ENCODE results near the gene AFG3L2. TPM values are rescaled to one million over a fixed set of nuclear protein-coding genes. Genes with fewer than 3 reads are reported as not detected.
A peak's percentile ranks its signal among the peaks of the same experiment; 100 is the strongest.

The AFG3L2 gene
- polyA plus RNA-seq, 6 donors from 2014 or later = 21.8 to 32.6 (median 27.4) TPM

DNA sequence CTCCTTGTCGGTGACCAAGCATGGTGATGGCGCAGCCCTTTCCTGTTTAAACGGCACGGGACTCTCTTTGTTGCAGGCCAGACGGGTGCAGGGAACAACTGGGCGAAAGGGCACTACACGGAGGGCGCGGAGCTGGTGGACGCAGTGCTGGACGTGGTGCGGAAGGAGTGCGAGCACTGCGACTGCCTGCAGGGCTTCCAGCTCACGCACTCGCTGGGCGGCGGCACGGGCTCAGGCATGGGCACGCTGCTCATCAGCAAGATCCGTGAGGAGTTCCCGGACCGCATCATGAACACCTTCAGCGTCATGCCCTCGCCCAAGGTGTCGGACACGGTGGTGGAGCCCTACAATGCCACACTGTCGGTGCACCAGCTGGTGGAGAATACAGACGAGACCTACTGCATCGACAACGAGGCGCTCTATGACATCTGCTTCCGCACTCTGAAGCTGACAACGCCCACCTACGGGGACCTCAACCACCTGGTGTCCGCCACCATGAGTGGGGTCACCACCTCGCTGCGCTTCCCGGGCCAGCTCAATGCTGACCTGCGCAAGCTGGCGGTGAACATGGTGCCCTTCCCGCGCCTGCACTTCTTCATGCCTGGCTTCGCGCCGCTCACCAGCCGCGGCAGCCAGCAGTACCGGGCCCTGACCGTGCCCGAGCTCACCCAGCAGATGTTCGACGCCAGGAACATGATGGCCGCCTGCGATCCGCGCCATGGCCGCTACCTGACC lies 51.9 kb downstream of the AFG3L2 start:
- no peak for ATAC-seq (ENCODE audit: low read depth in 2 of 2)
- peaks cover 7% of the 10 kb centered on the region in 2 donors for H3K36me3 Mint-ChIP-seq

GRCh38 chr18:12321333-12321732 lies 55.7 kb downstream of the AFG3L2 start:
- DNase-seq = no peak
- peak; percentile 54 to 62 for ATAC-seq (ENCODE audit: low read depth in 2 of 2)

More for the DNA sequence above, 51.9 kb downstream of the AFG3L2 start:
- no peaks in the 10 kb centered on the region for H3K27me3 Mint-ChIP-seq
- H3K9me3 Mint-ChIP-seq = no peaks in the 10 kb centered on the region
- H3K4me1 Mint-ChIP-seq = peaks cover 16 to 34% (median 17%) of the 10 kb centered on the region in 3 donors
- no peak overlapping the region for H3K27ac Mint-ChIP-seq
- no peak overlapping the region for H3K4me3 Mint-ChIP-seq
- no peak for DNase-seq

DNA sequence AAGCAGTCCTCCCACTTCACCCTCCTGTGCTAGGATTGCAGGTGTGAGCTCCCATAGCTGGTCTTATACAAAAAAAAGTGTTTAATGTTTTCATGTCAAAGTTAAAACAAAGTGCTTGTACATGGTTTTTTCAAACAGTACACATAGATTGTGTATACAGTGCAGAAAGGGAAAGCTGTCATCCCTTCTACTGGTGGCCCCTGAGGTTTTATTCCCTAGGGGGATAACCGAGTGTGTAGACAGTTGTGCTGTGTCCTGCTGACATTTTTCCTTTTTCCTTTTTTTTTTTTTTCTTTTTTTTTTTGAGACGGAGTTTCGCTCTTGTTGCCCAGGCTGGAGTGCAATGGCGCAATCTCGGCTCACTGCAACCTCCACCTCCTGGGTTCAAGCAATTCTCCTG lies 58.2 kb downstream of the AFG3L2 start:
- no peak for ATAC-seq (ENCODE audit: low read depth in 2 of 2)
- H3K27me3 Mint-ChIP-seq = no peaks in the 10 kb centered on the region
- no peaks in the 10 kb centered on the region for H3K36me3 Mint-ChIP-seq
- DNase-seq = no peak
- peaks cover 40 to 80% (median 48%) of the 10 kb centered on the region in 3 donors for H3K4me1 Mint-ChIP-seq
- peak overlapping the region in 3 of 8 donors; percentile 29 to 82 (median 67) for H3K4me3 Mint-ChIP-seq
- peak overlapping the region in 5 of 6 donors; percentile 6 to 92 (median 76) for H3K27ac Mint-ChIP-seq
- no peaks in the 10 kb centered on the region for H3K9me3 Mint-ChIP-seq

More at GRCh38 chr18:12321333-12321732, 55.7 kb downstream of the AFG3L2 start:
- no peaks in the 10 kb centered on the region for H3K9me3 Mint-ChIP-seq
- peaks cover 29 to 55% (median 30%) of the 10 kb centered on the region in 3 donors for H3K4me1 Mint-ChIP-seq
- peak overlapping the region in 5 of 6 donors; percentile 56 to 86 (median 65) for H3K27ac Mint-ChIP-seq
- no peaks in the 10 kb centered on the region for H3K27me3 Mint-ChIP-seq
- H3K4me3 Mint-ChIP-seq = peak overlapping the region in 3 of 8 donors; percentile 44 to 73 (median 51)
- H3K36me3 Mint-ChIP-seq = no peaks in the 10 kb centered on the region

- H3K27me3 Mint-ChIP-seq = no peaks in the 10 kb centered on the region
- DNase-seq (no peak), ATAC-seq (ENCODE audit: low read depth in 2 of 2) (peak; percentile 15 to 22)
- H3K4me3 Mint-ChIP-seq = peak overlapping the region; percentile 29 to 82 (median 68)
- no peaks in the 10 kb centered on the region for H3K36me3 Mint-ChIP-seq
- H3K4me1 Mint-ChIP-seq = peaks cover 40 to 84% (median 54%) of the 10 kb centered on the region in 3 donors
- H3K9me3 Mint-ChIP-seq = peaks cover 0 to 4% (median 0%) of the 10 kb centered on the region in 7 donors
- peak overlapping the region; percentile 54 to 92 (median 82) for H3K27ac Mint-ChIP-seq
Measured at GRCh38 chr18:12318334-12318697, 58.7 kb downstream of the AFG3L2 start.

DNA sequence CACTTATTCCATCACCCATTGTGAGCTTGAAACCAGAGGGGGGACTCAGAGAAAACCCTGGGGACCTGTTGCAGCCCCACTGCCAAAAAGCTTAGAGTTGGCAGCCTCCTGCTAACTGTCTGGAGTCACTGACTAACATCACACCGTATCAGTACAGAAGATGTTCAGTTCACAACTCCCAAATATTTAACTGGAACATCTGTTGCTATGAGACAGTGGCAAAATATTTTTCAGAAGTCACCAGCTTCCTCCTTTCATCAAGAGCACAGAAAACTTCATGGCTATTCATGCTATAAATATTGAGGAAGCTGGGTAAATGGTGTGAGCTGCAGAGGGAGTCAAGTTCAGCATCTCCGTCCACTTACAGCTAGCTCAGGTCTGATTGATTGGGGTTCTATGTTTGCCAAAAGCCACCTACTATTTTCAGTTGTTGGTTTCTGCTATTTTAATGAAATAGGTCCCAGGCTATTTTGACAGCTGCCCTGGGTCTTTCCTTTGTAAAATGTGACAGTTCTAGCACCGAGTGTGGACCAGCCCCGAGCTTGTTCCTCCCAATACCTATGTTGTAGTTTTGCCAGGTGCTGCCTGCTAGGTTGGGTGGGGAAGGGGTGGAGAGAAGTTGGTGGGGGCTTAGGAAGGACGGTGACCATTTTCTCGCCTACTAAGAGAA lies 59.2 kb downstream of the AFG3L2 start:
- peak overlapping the region; percentile 58 to 95 (median 84) for H3K27ac Mint-ChIP-seq
- H3K4me1 Mint-ChIP-seq = peaks cover 40 to 79% (median 55%) of the 10 kb centered on the region in 3 donors
- peak overlapping the region; percentile 29 to 82 (median 68) for H3K4me3 Mint-ChIP-seq
- no peaks in the 10 kb centered on the region for H3K36me3 Mint-ChIP-seq
- ATAC-seq (ENCODE audit: low read depth in 2 of 2) (peak; percentile 63 to 66), DNase-seq (peak; percentile 51)
- no peaks in the 10 kb centered on the region for H3K27me3 Mint-ChIP-seq
- H3K9me3 Mint-ChIP-seq = peaks cover 0 to 9% (median 0%) of the 10 kb centered on the region in 7 donors

- Mint-ChIP-seq H3K4me1 (peaks cover 33 to 69% (median 49%) of the 10 kb centered on the region in 3 donors), H3K4me3 (peak overlapping the region; percentile 6 to 88 (median 66)), H3K9me3 (peaks cover 0 to 19% (median 6%) of the 10 kb centered on the region in 7 donors), H3K27ac (peak overlapping the region in 5 of 6 donors; percentile 66 to 93 (median 86)), H3K27me3 (no peaks in the 10 kb centered on the region), H3K36me3 (peaks cover 8 to 10% of the 10 kb centered on the region in 2 donors)
- DNase-seq (no peak), ATAC-seq (ENCODE audit: low read depth in 2 of 2) (no peak)
Measured at GRCh38 chr18:12315911-12316310, 61.1 kb downstream of the AFG3L2 start.

- DNase-seq (peak; percentile 38), ATAC-seq (ENCODE audit: low read depth in 2 of 2) (peak; percentile 45 to 61)
- Mint-ChIP-seq H3K27ac (peak overlapping the region in 5 of 6 donors; percentile 66 to 93 (median 86)), H3K4me3 (peak overlapping the region; percentile 6 to 88 (median 66)), H3K27me3 (no peaks in the 10 kb centered on the region), H3K4me1 (peaks cover 29 to 64% (median 45%) of the 10 kb centered on the region in 3 donors), H3K9me3 (peaks cover 0 to 24% (median 6%) of the 10 kb centered on the region in 7 donors), H3K36me3 (peaks cover 8 to 10% of the 10 kb centered on the region in 2 donors)
Measured at GRCh38 chr18:12315490-12315889, 61.5 kb downstream of the AFG3L2 start.

- H3K4me3 Mint-ChIP-seq = peak overlapping the region in 7 of 8 donors; percentile 34 to 77 (median 57)
- peaks cover 28 to 64% (median 45%) of the 10 kb centered on the region in 3 donors for H3K4me1 Mint-ChIP-seq
- H3K27ac Mint-ChIP-seq = peak overlapping the region in 4 of 6 donors; percentile 30 to 89 (median 76)
- peaks cover 8 to 10% of the 10 kb centered on the region in 2 donors for H3K36me3 Mint-ChIP-seq
- peaks cover 0 to 25% (median 6%) of the 10 kb centered on the region in 7 donors for H3K9me3 Mint-ChIP-seq
- ATAC-seq (ENCODE audit: low read depth in 2 of 2) (peak; percentile 30), DNase-seq (no peak)
- H3K27me3 Mint-ChIP-seq = no peaks in the 10 kb centered on the region
Measured at GRCh38 chr18:12314591-12315305, 62.3 kb downstream of the AFG3L2 start.

DNA sequence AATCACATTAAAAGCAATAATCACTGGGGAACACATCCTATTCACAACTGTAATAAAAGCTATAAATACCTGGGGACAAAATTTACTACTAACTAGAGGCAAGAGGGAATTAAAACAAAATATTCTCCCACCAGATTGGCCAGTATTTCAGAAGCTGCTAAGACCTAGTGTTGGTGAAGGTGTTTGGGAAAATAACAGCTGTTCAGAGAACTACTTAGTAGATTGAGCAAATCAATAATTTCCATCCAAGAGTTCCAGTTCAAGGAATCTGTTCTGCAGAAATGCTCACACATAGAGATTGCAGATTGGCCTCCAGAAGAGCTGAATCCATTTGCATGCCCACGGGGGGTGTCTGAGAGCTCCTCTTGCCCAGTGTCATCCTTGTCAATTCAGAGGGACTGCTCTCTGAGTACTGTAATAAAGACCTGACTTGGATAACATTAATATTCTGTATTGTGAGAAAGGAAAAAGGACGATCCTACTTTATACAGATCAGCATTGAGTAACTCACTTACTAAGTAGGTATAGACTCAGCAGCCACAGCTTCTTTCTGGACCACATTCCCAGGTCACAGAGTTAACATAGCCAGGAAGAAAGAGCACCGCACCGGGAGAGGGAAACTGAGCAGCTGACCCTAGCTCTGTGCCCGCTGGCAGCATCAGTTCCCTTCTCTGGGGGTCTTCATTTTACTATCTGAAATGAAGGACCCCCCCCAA lies 63.3 kb downstream of the AFG3L2 start:
- peaks cover 32 to 61% (median 51%) of the 10 kb centered on the region in 3 donors for H3K4me1 Mint-ChIP-seq
- no peak for DNase-seq
- ATAC-seq (ENCODE audit: low read depth in 2 of 2) = no peak

DNA sequence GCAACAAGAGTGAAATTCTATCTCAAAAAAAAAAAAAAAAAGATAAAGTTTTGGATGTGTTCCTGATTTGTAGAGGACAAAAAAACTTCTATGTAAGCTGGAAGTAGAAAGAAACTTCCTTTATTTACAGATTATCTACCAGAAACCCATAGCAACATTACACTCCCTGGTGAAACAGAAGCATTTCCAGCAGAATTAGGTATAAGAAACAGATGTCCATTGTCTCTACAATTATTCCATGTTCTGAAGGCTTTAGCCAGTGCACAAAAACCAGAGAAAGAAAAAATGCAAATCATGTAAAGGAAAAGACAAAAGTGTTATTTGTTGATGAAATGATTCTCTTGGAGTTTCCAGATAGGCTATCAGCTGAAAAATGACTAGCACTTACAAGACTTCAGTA lies 64.1 kb downstream of the AFG3L2 start:
- Mint-ChIP-seq H3K36me3 (peaks cover 8 to 10% of the 10 kb centered on the region in 2 donors), H3K4me3 (no peak overlapping the region), H3K4me1 (peaks cover 25 to 54% (median 45%) of the 10 kb centered on the region in 3 donors), H3K9me3 (peaks cover 0 to 25% (median 6%) of the 10 kb centered on the region in 7 donors), H3K27ac (peak overlapping the region in 3 of 6 donors; percentile 38 to 69 (median 49)), H3K27me3 (no peaks in the 10 kb centered on the region)
- DNase-seq = no peak
- ATAC-seq (ENCODE audit: low read depth in 2 of 2) = no peak

More for the DNA sequence above, 63.3 kb downstream of the AFG3L2 start:
- Mint-ChIP-seq H3K27me3 (no peaks in the 10 kb centered on the region), H3K27ac (peak overlapping the region in 5 of 6 donors; percentile 38 to 82 (median 66)), H3K9me3 (peaks cover 0 to 25% (median 6%) of the 10 kb centered on the region in 7 donors), H3K4me3 (peak overlapping the region in 5 of 8 donors; percentile 13 to 77 (median 14)), H3K36me3 (peaks cover 8 to 10% of the 10 kb centered on the region in 2 donors)

DNA sequence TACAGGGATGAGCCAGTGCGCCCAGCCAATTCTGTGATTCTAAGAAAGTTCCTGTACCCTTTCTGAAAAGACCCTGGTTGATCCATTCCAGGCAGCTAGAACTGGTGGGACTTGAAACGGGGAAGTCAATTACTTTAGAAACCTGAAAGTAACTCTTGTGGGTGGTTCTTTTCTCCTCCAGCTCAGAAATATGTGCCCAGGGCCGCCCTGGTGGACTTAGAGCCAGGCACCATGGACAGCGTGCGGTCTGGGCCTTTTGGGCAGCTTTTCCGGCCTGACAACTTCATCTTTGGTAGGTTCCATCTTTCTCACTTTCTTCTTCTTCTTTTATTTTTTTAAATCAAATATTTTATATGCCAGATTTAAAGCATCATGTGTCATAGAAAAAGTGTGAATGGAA lies 66.3 kb downstream of the AFG3L2 start:
- no peak for DNase-seq
- Mint-ChIP-seq H3K4me1 (peaks cover 19 to 47% (median 46%) of the 10 kb centered on the region in 3 donors), H3K4me3 (peak overlapping the region in 4 of 8 donors; percentile 50 to 91 (median 58)), H3K9me3 (peaks cover 0 to 25% (median 8%) of the 10 kb centered on the region in 7 donors), H3K27me3 (peaks cover 0 to 7% (median 5%) of the 10 kb centered on the region in 3 donors), H3K36me3 (peaks cover 8 to 10% of the 10 kb centered on the region in 2 donors), H3K27ac (peak overlapping the region in 2 of 6 donors; percentile 67 to 88)
- no peak for ATAC-seq (ENCODE audit: low read depth in 2 of 2)

DNA sequence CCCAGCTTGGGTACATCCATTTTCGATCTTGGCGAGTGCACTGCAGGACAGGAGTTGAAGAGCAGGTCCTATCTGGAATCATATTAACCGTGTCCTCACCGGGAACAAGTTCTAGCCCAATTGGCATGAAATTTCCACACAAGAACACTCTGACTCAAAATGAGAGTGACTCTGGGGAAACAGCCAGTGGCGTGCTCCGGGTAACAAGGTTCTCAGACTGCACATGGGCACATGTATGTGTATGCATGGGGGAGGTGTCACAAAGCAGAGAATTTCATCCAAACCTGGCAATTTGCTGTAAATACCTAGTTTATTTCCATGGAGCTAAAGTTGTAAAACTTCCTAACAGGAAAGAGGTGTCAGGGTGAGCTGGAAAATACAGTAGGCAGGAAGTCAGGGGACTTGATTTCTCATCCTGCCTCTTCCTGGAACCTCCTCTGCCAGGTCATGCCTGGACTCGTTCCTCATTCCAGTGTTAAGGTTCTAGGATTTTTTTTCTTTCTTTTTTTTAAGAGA lies 67.3 kb downstream of the AFG3L2 start:
- H3K36me3 Mint-ChIP-seq = peaks cover 8 to 10% of the 10 kb centered on the region in 2 donors
- H3K4me3 Mint-ChIP-seq = peak overlapping the region; percentile 70 to 93 (median 84)
- no peak for DNase-seq
- ATAC-seq (ENCODE audit: low read depth in 2 of 2) = no peak
- peaks cover 7 to 14% (median 7%) of the 10 kb centered on the region in 3 donors for H3K27me3 Mint-ChIP-seq
- H3K9me3 Mint-ChIP-seq = peaks cover 0 to 25% (median 9%) of the 10 kb centered on the region in 7 donors
- H3K4me1 Mint-ChIP-seq = peaks cover 13 to 41% (median 36%) of the 10 kb centered on the region in 3 donors
- peak overlapping the region in 1 of 6 donors; percentile 66 for H3K27ac Mint-ChIP-seq
